Measurements from ENCODE around the gene LSMEM2.
"Not testable (repeated sequence)": the region's sequence is repeated elsewhere in the genome, so short reads cannot be mapped to it uniquely, and the experiment has no call there.

The LSMEM2 gene

GRCh38 chr3:50242381-50242770, 36.5 kb upstream of the LSMEM2 start:
- H2AFZ ChIP-seq (ENCODE audit: low read length), result no peak overlapping the region
- no peaks in the 10 kb centered on the region for H3K27me3 ChIP-seq (ENCODE audit: insufficient read depth, low read length, poor library complexity, severe bottlenecking)
- peak overlapping the region; percentile 56 for H3K9ac ChIP-seq (ENCODE audit: low read depth, low read length, poor library complexity, severe bottlenecking)
- peak overlapping the region; percentile 51 for H3K4me3 ChIP-seq (ENCODE audit: low read length, poor library complexity, severe bottlenecking)
- H3K9me2 ChIP-seq (replicated peaks; ENCODE audit: low read depth, low read length), result no peaks in the 10 kb centered on the region
- no peak for TF ChIP-seq CTCF (conservative IDR thresholded peaks at IDR 0.05; ENCODE audit: low read length)
- no peak for TF ChIP-seq EZH2phosphoT487 (IDR thresholded peaks at IDR 0.05; ENCODE audit: borderline replicate concordance)
- peaks cover 12% of the 10 kb centered on the region; the same call in 1 of the 2 replicates for H3K36me3 ChIP-seq (ENCODE audit: insufficient read depth, low read length)
- peaks cover 96% of the 10 kb centered on the region for H3K79me2 ChIP-seq (ENCODE audit: insufficient read depth, low read length)
- peaks cover 62% of the 10 kb centered on the region for H3K4me1 ChIP-seq (ENCODE audit: insufficient read depth, low read length, poor library complexity, severe bottlenecking)
- H4K20me1 ChIP-seq (ENCODE audit: insufficient read depth, low read length, poor library complexity, severe bottlenecking), result peaks cover 90% of the 10 kb centered on the region
- H3K9me3 ChIP-seq (ENCODE audit: insufficient read depth, low read depth, low read length), result no peaks in the 10 kb centered on the region
- H3F3A ChIP-seq (ENCODE audit: low read depth), result peaks cover 3% of the 10 kb centered on the region; the same call in 1 of the 2 replicates
- peak overlapping the region; percentile 99 for H3K4me2 ChIP-seq (ENCODE audit: low read depth, low read length, poor library complexity, severe bottlenecking)

- H3K4me3 ChIP-seq (ENCODE audit: low read length, poor library complexity, severe bottlenecking), result peak overlapping the region; percentile 51
- TF ChIP-seq CTCF (conservative IDR thresholded peaks at IDR 0.05; ENCODE audit: low read length), result no peak
- TF ChIP-seq EZH2phosphoT487 (IDR thresholded peaks at IDR 0.05; ENCODE audit: borderline replicate concordance), result no peak
- peaks cover 16% of the 10 kb centered on the region; the same call in 1 of the 2 replicates for H3K36me3 ChIP-seq (ENCODE audit: insufficient read depth, low read length)
- H2AFZ ChIP-seq (ENCODE audit: low read length), result no peak overlapping the region
- H3K9ac ChIP-seq (ENCODE audit: low read depth, low read length, poor library complexity, severe bottlenecking), result peak overlapping the region; percentile 56
- H3K27me3 ChIP-seq (ENCODE audit: insufficient read depth, low read length, poor library complexity, severe bottlenecking), result no peaks in the 10 kb centered on the region
- H3K4me1 ChIP-seq (ENCODE audit: insufficient read depth, low read length, poor library complexity, severe bottlenecking), result peaks cover 62% of the 10 kb centered on the region
- peak overlapping the region; percentile 99 for H3K4me2 ChIP-seq (ENCODE audit: low read depth, low read length, poor library complexity, severe bottlenecking)
- H3K79me2 ChIP-seq (ENCODE audit: insufficient read depth, low read length), result peaks cover 96% of the 10 kb centered on the region
- no peaks in the 10 kb centered on the region for H3K9me2 ChIP-seq (replicated peaks; ENCODE audit: low read depth, low read length)
- H4K20me1 ChIP-seq (ENCODE audit: insufficient read depth, low read length, poor library complexity, severe bottlenecking), result peaks cover 95% of the 10 kb centered on the region
- H3F3A ChIP-seq (ENCODE audit: low read depth), result peaks cover 3% of the 10 kb centered on the region; the same call in 1 of the 2 replicates
- no peaks in the 10 kb centered on the region for H3K9me3 ChIP-seq (ENCODE audit: insufficient read depth, low read depth, low read length)
Observed at GRCh38 chr3:50242851-50243542, 35.9 kb upstream of the LSMEM2 start.

GRCh38 chr3:50243543-50243895, 35.4 kb upstream of the LSMEM2 start:
- Histone ChIP-seq H3K27me3 (ENCODE audit: insufficient read depth, low read length, poor library complexity, severe bottlenecking) (no peaks in the 10 kb centered on the region), H3K9ac (ENCODE audit: low read depth, low read length, poor library complexity, severe bottlenecking) (peak overlapping the region; percentile 56), H3K4me3 (ENCODE audit: low read length, poor library complexity, severe bottlenecking) (no peak overlapping the region), H3K9me3 (ENCODE audit: insufficient read depth, low read depth, low read length) (no peaks in the 10 kb centered on the region), H3K36me3 (ENCODE audit: insufficient read depth, low read length) (peaks cover 21% of the 10 kb centered on the region; the same call in 1 of the 2 replicates), H3K4me2 (ENCODE audit: low read depth, low read length, poor library complexity, severe bottlenecking) (peak overlapping the region; percentile 99), H4K20me1 (ENCODE audit: insufficient read depth, low read length, poor library complexity, severe bottlenecking) (peaks cover 95% of the 10 kb centered on the region), H3K9me2 (replicated peaks; ENCODE audit: low read depth, low read length) (no peaks in the 10 kb centered on the region), H3K79me2 (ENCODE audit: insufficient read depth, low read length) (peaks cover 96% of the 10 kb centered on the region), H2AFZ (ENCODE audit: low read length) (no peak overlapping the region), H3K4me1 (ENCODE audit: insufficient read depth, low read length, poor library complexity, severe bottlenecking) (peaks cover 57% of the 10 kb centered on the region), H3F3A (ENCODE audit: low read depth) (peaks cover 3% of the 10 kb centered on the region; the same call in 1 of the 2 replicates)
- no peak for TF ChIP-seq CTCF (conservative IDR thresholded peaks at IDR 0.05; ENCODE audit: low read length)
- TF ChIP-seq EZH2phosphoT487 (IDR thresholded peaks at IDR 0.05; ENCODE audit: borderline replicate concordance), result no peak

- peaks cover 44% of the 10 kb centered on the region for H3K4me1 ChIP-seq (ENCODE audit: insufficient read depth, low read length, poor library complexity, severe bottlenecking)
- H3K9me2 ChIP-seq (replicated peaks; ENCODE audit: low read depth, low read length); H3K9ac ChIP-seq (ENCODE audit: low read depth, low read length, poor library complexity, severe bottlenecking); H3K4me2 ChIP-seq (ENCODE audit: low read depth, low read length, poor library complexity, severe bottlenecking); H2AFZ ChIP-seq (ENCODE audit: low read length); H3K27me3 ChIP-seq (ENCODE audit: insufficient read depth, low read length, poor library complexity, severe bottlenecking); H3K4me3 ChIP-seq (ENCODE audit: low read length, poor library complexity, severe bottlenecking); H3F3A ChIP-seq (ENCODE audit: low read depth); H3K9me3 ChIP-seq (ENCODE audit: insufficient read depth, low read depth, low read length): not testable (repeated sequence)
- peaks cover 95% of the 10 kb centered on the region for H4K20me1 ChIP-seq (ENCODE audit: insufficient read depth, low read length, poor library complexity, severe bottlenecking)
- H3K36me3 ChIP-seq (ENCODE audit: insufficient read depth, low read length), result peaks cover 29% of the 10 kb centered on the region; the same call in 1 of the 2 replicates
- peaks cover 96% of the 10 kb centered on the region for H3K79me2 ChIP-seq (ENCODE audit: insufficient read depth, low read length)
Observed at GRCh38 chr3:50244813-50245212, 34.1 kb upstream of the LSMEM2 start.

All from Loucy (cell line).